ENCODE measurements around the gene OLFM4.

The OLFM4 gene

DNA sequence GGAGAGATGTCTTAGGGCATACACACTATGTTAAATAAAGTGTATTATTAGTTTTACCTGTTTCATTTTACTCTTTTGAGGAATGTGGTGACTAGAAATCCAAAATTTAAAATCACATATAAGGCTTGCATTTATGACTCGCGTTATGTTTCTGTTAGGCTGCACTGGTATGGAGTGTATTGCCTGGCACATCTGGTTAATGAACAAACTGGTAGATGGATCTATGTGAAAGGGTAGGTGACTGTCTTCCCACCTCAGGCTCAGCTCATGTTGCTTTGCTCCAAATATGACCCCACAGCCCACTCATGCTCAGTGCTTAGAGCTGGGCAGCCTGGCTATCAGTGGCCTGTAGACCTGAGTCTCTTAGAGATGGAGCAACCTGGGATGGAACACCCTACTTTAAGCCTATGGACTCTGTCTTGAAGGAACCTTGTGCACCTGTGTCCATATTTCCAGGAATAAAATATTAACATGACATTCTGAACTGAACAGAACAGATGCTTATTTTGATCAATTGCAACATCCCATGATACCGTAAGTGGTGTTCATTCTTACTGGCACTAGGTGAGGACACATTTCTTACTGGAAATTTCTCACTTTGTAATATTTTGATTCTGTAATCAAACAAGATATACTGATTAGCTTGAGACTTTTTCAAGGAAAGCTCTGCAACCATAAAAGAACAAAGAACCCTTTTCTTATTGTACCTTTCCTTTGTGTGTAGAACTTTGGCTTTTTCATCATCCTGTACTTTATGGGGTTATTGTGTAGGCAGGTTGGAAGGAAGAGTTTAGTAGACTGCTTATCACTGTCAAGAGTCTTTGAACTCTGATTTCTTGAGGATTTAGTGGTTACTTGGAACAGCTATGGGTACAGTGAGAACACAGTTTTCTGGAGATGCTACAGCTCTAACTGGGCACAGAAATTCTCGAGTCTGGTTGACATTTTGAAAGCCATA lies 9.6 kb upstream of the OLFM4 start:
- no peak overlapping the region for H3K27ac ChIP-seq (ENCODE audit: low read depth, low read length)
- no peaks in the 10 kb centered on the region for H3K36me3 ChIP-seq (ENCODE audit: control insufficient read depth, insufficient read depth, low read length)
- H3K9ac ChIP-seq (ENCODE audit: low read length) = no peak overlapping the region
- no peaks in the 10 kb centered on the region for H3K4me1 ChIP-seq (ENCODE audit: control insufficient read depth, insufficient read depth, low read length)
- no peak overlapping the region for H3K4me3 ChIP-seq (ENCODE audit: low read length)
- H3K27me3 ChIP-seq (ENCODE audit: control insufficient read depth, insufficient read depth, low read length) = no peaks in the 10 kb centered on the region

DNA sequence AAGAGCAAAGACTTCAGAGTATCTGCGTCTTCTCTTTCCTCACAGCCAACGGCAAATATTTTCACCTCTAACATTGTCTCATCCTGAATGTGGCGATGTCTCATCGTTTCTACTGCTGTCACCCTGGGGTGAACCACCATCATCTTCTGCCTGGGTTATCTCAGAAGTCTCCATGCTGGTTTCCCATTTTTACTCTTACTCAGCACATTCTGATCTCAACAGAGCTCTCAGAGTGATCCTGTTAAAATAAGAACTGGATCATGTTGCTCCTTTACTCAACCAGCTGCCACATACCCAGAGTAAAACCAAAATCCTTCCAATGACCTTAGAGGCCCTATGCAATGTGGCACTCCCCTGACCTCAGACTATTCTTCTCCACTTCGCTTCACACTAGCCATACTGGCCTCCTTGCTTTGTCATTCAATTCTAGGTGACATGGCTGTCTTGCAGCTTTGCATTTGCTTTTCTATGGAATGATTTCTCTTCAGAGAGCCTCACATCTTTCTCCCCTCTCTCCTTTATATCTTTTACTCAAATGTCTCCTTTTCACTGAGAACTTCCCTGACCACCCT lies 7.8 kb upstream of the OLFM4 start:
- H3K4me3 ChIP-seq (ENCODE audit: low read length) = no peak overlapping the region
- no peak overlapping the region for H3K9ac ChIP-seq (ENCODE audit: low read length)
- H3K27ac ChIP-seq (ENCODE audit: low read depth, low read length) = no peak overlapping the region
- no peaks in the 10 kb centered on the region for H3K4me1 ChIP-seq (ENCODE audit: control insufficient read depth, insufficient read depth, low read length)
- H3K36me3 ChIP-seq (ENCODE audit: control insufficient read depth, insufficient read depth, low read length) = no peaks in the 10 kb centered on the region
- no peaks in the 10 kb centered on the region for H3K27me3 ChIP-seq (ENCODE audit: control insufficient read depth, insufficient read depth, low read length)

DNA sequence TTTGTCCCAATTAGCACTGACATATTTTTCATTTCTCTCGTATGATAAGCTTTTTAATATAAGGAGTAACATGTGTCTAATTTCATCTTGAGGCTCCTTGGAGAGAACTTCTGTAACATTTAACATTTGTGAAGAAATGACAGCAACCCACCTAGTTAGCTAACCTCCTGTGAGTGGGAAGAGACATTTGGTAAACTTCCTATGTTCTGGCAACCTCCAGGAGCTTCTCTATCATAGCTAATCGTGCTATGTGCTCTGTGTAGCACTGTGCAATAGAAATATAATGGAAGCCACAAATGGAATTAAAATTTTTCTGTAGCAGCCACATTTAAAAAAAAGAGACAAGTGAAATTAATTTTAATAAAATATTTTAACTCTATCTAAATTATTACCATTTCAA lies 5.4 kb upstream of the OLFM4 start:
- Histone ChIP-seq H3K27ac (ENCODE audit: low read depth, low read length) (no peak overlapping the region), H3K27me3 (ENCODE audit: control insufficient read depth, insufficient read depth, low read length) (no peaks in the 10 kb centered on the region), H3K36me3 (ENCODE audit: control insufficient read depth, insufficient read depth, low read length) (no peaks in the 10 kb centered on the region), H3K4me3 (ENCODE audit: low read length) (no peak overlapping the region), H3K4me1 (ENCODE audit: control insufficient read depth, insufficient read depth, low read length) (no peaks in the 10 kb centered on the region), H3K9ac (ENCODE audit: low read length) (no peak overlapping the region)

DNA sequence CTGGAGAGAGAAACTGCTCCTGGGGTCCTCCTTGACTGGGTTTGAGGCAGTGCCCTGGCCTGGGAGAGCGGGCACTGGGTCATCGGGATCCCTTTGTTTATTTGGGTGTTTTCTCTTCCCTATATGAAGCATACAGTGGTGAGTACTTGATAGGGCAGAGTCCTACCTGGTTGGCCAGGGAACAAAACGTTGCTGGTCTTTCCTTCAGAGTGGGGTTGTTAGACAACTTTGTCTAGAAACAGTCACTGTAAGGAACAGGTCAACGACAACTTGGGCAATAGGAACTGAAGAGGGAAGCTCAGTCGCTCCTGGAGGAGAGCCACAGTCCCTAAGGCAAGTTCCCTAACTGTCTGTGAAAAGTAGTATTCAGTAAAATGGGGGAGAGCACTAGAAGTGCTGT lies 550 bp upstream of the OLFM4 start:
- Histone ChIP-seq H3K27me3 (ENCODE audit: control insufficient read depth, insufficient read depth, low read length) (no peaks in the 10 kb centered on the region), H3K27ac (ENCODE audit: low read depth, low read length) (no peak overlapping the region), H3K9ac (ENCODE audit: low read length) (no peak overlapping the region), H3K36me3 (ENCODE audit: control insufficient read depth, insufficient read depth, low read length) (no peaks in the 10 kb centered on the region), H3K4me3 (ENCODE audit: low read length) (no peak overlapping the region), H3K4me1 (ENCODE audit: control insufficient read depth, insufficient read depth, low read length) (no peaks in the 10 kb centered on the region)

DNA sequence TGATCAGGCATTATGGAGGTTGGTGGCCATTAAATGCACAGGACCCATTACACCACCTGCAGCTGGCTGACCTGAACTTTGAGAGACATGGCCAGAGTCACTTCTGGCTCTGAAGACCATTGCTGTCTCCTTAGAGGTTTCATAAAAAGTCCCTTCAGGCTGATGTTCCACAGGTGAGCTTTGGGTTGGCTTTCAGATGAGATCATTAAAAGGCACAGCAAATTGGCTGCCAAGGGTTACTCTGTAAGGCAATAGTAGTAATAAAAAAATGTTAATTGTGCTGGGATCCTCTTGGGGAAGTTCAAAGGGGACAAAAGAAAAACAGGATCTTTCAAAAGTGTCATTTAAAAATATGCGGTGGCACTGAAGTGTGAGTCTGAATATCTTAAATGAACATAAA lies 4.2 kb downstream of the OLFM4 start:
- Histone ChIP-seq H3K36me3 (ENCODE audit: control insufficient read depth, insufficient read depth, low read length) (no peaks in the 10 kb centered on the region), H3K9ac (ENCODE audit: low read length) (no peak overlapping the region), H3K27me3 (ENCODE audit: control insufficient read depth, insufficient read depth, low read length) (no peaks in the 10 kb centered on the region), H3K4me3 (ENCODE audit: low read length) (no peak overlapping the region), H3K4me1 (ENCODE audit: control insufficient read depth, insufficient read depth, low read length) (no peaks in the 10 kb centered on the region), H3K27ac (ENCODE audit: low read depth, low read length) (no peak overlapping the region)

DNA sequence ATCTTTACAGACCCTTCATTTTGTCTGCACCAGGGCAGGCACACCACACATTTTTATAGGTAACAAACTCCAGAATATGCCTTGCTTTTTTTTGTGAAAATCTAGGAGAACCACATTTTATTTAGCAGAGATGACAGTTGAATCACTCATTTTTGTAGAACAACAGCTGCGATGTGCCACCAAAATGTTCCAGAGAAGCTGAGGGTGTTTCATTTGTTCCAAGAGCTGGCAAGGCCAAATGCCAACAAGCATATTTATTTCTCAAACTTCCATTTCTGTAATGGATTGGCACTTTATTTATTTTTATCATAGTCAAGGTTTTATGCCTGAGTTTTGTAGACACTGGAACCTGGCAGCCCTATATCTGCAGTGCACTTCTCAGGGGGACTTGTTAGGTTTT lies 10.4 kb downstream of the OLFM4 start:
- Histone ChIP-seq H3K27me3 (ENCODE audit: control insufficient read depth, insufficient read depth, low read length) (no peaks in the 10 kb centered on the region), H3K4me3 (ENCODE audit: low read length) (no peak overlapping the region), H3K36me3 (ENCODE audit: control insufficient read depth, insufficient read depth, low read length) (no peaks in the 10 kb centered on the region), H3K9ac (ENCODE audit: low read length) (no peak overlapping the region), H3K27ac (ENCODE audit: low read depth, low read length) (no peak overlapping the region), H3K4me1 (ENCODE audit: control insufficient read depth, insufficient read depth, low read length) (no peaks in the 10 kb centered on the region)

DNA sequence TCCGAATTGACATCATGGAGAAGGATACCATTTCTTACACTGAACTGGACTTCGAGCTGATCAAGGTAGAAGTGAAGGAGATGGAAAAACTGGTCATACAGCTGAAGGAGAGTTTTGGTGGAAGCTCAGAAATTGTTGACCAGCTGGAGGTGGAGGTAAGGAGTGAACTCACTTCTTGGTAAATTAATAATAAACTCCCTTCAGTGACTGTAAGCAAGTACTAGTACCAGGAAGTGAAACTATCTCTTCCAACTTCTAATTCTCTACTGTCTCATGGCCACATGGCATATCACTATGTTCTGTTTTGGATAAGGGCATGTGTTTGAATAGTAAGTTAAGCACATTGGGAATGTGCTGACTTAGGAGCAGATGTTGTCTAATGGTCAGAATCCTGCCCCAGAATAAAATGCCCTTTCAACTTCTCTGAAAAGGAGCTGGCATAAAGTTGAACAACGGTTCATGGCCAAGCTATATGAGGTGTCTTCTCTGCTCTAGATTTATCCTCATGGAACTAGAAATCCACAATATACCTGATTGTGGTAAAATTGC lies 13.4 kb downstream of the OLFM4 start:
- Histone ChIP-seq H3K36me3 (ENCODE audit: control insufficient read depth, insufficient read depth, low read length) (no peaks in the 10 kb centered on the region), H3K9ac (ENCODE audit: low read length) (no peak overlapping the region), H3K4me1 (ENCODE audit: control insufficient read depth, insufficient read depth, low read length) (peaks cover 4% of the 10 kb centered on the region), H3K4me3 (ENCODE audit: low read length) (no peak overlapping the region), H3K27ac (ENCODE audit: low read depth, low read length) (no peak overlapping the region), H3K27me3 (ENCODE audit: control insufficient read depth, insufficient read depth, low read length) (no peaks in the 10 kb centered on the region)

DNA sequence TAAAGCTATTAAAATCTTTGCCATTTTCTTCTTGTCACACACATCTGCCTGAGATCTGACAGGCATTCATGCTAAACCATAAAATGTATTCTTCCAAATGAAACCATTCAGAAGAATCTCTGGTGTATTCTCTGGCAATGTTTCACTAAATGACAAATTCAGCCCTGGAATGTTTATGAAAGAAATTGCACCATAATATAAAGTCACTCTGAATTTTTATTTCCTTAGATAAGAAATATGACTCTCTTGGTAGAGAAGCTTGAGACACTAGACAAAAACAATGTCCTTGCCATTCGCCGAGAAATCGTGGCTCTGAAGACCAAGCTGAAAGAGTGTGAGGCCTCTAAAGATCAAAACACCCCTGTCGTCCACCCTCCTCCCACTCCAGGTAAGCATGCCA lies 14.3 kb downstream of the OLFM4 start:
- H3K27ac ChIP-seq (ENCODE audit: low read depth, low read length) = no peak overlapping the region
- no peak overlapping the region for H3K4me3 ChIP-seq (ENCODE audit: low read length)
- H3K9ac ChIP-seq (ENCODE audit: low read length) = no peak overlapping the region
- H3K27me3 ChIP-seq (ENCODE audit: control insufficient read depth, insufficient read depth, low read length) = no peaks in the 10 kb centered on the region
- peaks cover 4% of the 10 kb centered on the region for H3K4me1 ChIP-seq (ENCODE audit: control insufficient read depth, insufficient read depth, low read length)
- no peaks in the 10 kb centered on the region for H3K36me3 ChIP-seq (ENCODE audit: control insufficient read depth, insufficient read depth, low read length)

DNA sequence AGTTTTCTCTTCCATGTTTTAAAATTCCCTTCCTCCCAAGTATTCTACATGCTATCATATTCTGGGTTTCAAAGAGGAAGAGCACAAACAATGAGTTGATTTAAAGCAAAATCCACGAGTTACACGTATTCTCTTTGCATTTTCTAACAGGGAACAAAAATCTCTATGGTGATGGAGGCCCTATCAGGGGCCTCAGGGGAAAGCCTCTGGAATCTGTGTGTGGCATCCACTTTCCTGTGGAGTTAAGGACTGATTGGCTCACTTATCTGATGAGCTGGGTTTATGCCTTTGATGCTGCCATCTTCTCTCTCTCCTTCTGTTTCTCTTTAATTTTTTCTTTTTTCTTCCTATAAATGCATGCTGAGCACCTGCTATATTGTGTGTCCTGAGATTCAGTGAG lies 14.8 kb downstream of the OLFM4 start:
- H3K4me1 ChIP-seq (ENCODE audit: control insufficient read depth, insufficient read depth, low read length) = peaks cover 4% of the 10 kb centered on the region

DNA sequence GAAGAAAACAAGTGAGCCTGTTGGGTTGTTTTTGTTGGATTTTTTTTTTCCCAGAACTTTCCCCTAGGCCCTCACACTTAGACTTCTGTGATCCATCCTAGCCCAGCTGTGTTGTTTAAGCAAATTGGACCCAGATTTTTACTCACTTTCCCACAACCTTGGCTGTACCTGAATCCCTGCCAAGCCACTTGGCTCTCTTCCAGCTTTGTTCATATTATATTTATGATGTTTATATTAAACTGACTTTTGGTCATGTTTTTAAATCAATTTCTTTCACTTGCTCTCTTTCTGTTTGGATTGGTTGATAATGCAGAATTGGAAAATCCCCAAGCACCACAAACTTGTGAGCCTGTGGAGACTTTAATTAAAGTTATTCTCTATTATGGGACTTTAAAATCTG lies 16.6 kb downstream of the OLFM4 start:
- Histone ChIP-seq H3K27ac (ENCODE audit: low read depth, low read length) (no peak overlapping the region), H3K9ac (ENCODE audit: low read length) (no peak overlapping the region), H3K27me3 (ENCODE audit: control insufficient read depth, insufficient read depth, low read length) (no peaks in the 10 kb centered on the region), H3K4me3 (ENCODE audit: low read length) (no peak overlapping the region), H3K4me1 (ENCODE audit: control insufficient read depth, insufficient read depth, low read length) (peaks cover 4% of the 10 kb centered on the region), H3K36me3 (ENCODE audit: control insufficient read depth, insufficient read depth, low read length) (no peaks in the 10 kb centered on the region)

More for the DNA sequence above, 14.8 kb downstream of the OLFM4 start:
- Histone ChIP-seq H3K27ac (ENCODE audit: low read depth, low read length) (no peak overlapping the region), H3K36me3 (ENCODE audit: control insufficient read depth, insufficient read depth, low read length) (no peaks in the 10 kb centered on the region), H3K4me3 (ENCODE audit: low read length) (no peak overlapping the region), H3K27me3 (ENCODE audit: control insufficient read depth, insufficient read depth, low read length) (no peaks in the 10 kb centered on the region), H3K9ac (ENCODE audit: low read length) (no peak overlapping the region)

DNA sequence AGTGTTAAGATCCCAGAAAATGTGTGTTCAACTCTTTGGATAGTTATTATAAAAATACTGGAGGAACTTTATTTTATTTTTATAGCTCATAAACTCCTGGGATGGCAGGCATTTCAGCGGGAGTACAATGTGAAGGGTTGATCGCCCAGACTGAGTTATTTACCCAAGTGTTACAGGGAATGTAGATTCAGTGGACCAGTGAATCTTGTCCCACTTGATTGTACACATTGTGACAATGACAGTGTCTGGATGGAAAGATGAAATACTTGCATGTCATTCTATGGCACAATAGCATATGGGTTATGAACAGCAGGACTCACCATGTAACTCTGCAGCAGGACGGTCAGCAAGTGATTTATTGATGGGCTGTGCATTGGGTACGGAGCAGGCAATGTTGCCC lies 20.3 kb downstream of the OLFM4 start:
- Histone ChIP-seq H3K4me1 (ENCODE audit: control insufficient read depth, insufficient read depth, low read length) (peaks cover 4% of the 10 kb centered on the region), H3K27ac (ENCODE audit: low read depth, low read length) (no peak overlapping the region), H3K9ac (ENCODE audit: low read length) (no peak overlapping the region), H3K36me3 (ENCODE audit: control insufficient read depth, insufficient read depth, low read length) (no peaks in the 10 kb centered on the region), H3K4me3 (ENCODE audit: low read length) (no peak overlapping the region), H3K27me3 (ENCODE audit: control insufficient read depth, insufficient read depth, low read length) (no peaks in the 10 kb centered on the region)

DNA sequence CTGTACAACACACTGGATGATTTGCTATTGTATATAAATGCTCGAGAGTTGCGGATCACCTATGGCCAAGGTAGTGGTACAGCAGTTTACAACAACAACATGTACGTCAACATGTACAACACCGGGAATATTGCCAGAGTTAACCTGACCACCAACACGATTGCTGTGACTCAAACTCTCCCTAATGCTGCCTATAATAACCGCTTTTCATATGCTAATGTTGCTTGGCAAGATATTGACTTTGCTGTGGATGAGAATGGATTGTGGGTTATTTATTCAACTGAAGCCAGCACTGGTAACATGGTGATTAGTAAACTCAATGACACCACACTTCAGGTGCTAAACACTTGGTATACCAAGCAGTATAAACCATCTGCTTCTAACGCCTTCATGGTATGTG lies 21.5 kb downstream of the OLFM4 start:
- no peak overlapping the region for H3K9ac ChIP-seq (ENCODE audit: low read length)

More for the DNA sequence above, 21.5 kb downstream of the OLFM4 start:
- Histone ChIP-seq H3K27me3 (ENCODE audit: control insufficient read depth, insufficient read depth, low read length) (no peaks in the 10 kb centered on the region), H3K4me3 (ENCODE audit: low read length) (no peak overlapping the region), H3K27ac (ENCODE audit: low read depth, low read length) (no peak overlapping the region), H3K4me1 (ENCODE audit: control insufficient read depth, insufficient read depth, low read length) (peaks cover 4% of the 10 kb centered on the region), H3K36me3 (ENCODE audit: control insufficient read depth, insufficient read depth, low read length) (no peaks in the 10 kb centered on the region)

All from rectal smooth muscle tissue (tissue), 1 donor.